B cell (primary cell): Measurements from ENCODE around the gene ACTL6B. TPM values are rescaled to one million over a fixed set of nuclear protein-coding genes. Genes with fewer than 3 reads are reported as not detected.

Experiments used
- ATAC-seq: fragments of 200-7000 bp; cut with Tn5 transposase; one replicate; pipeline ENCODE4 v1.10.0; 2021; ENCODE audit warnings: low read depth, mild to moderate bottlenecking, moderate number of reproducible peaks, moderate library complexity
- CTCF ChIA-PET: fragments of 350-600 bp; sonication (Branson Sonifier 250); formaldehyde crosslinking; loops from one replicate; lab custom pipeline; 2021; ENCODE audit warnings: antibody characterized with exemption, inconsistent platforms; lab: Charles Lee
- POLR2A ChIA-PET: fragments of 350-600 bp; sonication (Branson Sonifier 250); formaldehyde crosslinking; loops from one replicate; lab custom pipeline; 2021; ENCODE audit warnings: antibody characterized with exemption; lab: Charles Lee
- DNase-seq: peaks from one replicate; pipeline ENCODE4 v3.0.0; 2013
- H2AFZ ChIP-seq: 2 replicates; pipeline ENCODE4 v1.6.1; 2012; ENCODE audit warnings: mild to moderate bottlenecking, low read depth, low read length; ENCODE audit not compliant: insufficient read depth, poor library complexity, severe bottlenecking
- H3K27ac ChIP-seq, 2 donors: 1 replicate in 1 of 2; 2 replicates in 1 of 2; pipeline ENCODE4 v1.5.1; 2012 to 2013; ENCODE audit warnings: low read length in 2 of 2, mild to moderate bottlenecking in 2 of 2, moderate library complexity in 1 of 2
- H3K27me3 ChIP-seq, 4 experiments: fragments of 200-600 bp in 1 of 4; sonication (generic) in 1 of 4; replicated peaks in 1 of 4; 1 replicate in 2 of 4; 2 replicates in 2 of 4; pipeline versions ENCODE4 v1.6.1 to v1.7.0; 2013 to 2016; ENCODE audit warnings: low read length in 3 of 4, mild to moderate bottlenecking in 2 of 4, mixed read lengths in 1 of 4, moderate library complexity in 1 of 4; ENCODE audit not compliant: insufficient read depth in 4 of 4, control insufficient read depth in 3 of 4; ENCODE audit errors: control extremely low read depth in 1 of 4
- H3K36me3 ChIP-seq, 2 experiments: replicated peaks in 1 of 2; 1 replicate in 1 of 2; 2 replicates in 1 of 2; pipeline versions ENCODE4 v1.6.1 to v1.7.1; 2013; ENCODE audit warnings: low read length in 1 of 2; ENCODE audit not compliant: insufficient read depth in 2 of 2, control insufficient read depth in 1 of 2; ENCODE audit errors: control extremely low read depth in 1 of 2, extremely low read depth in 1 of 2
- H3K4me1 ChIP-seq, 2 donors: fragments of 200-600 bp in 1 of 2; sonication (generic) in 1 of 2; 1 replicate in 1 of 2; 2 replicates in 1 of 2; pipeline versions ENCODE4 v1.5.1 to v1.6.1; 2013 to 2017; ENCODE audit warnings: low read length in 2 of 2; ENCODE audit not compliant: control insufficient read depth in 2 of 2, insufficient read depth in 2 of 2
- H3K4me2 ChIP-seq: replicated peaks from 2 replicates; pipeline ENCODE3; 2012; ENCODE audit warnings: mild to moderate bottlenecking, low read depth, low read length; ENCODE audit not compliant: poor library complexity, severe bottlenecking
- H3K4me3 ChIP-seq, 5 experiments: fragments of 200-600 bp in 1 of 5; sonication (generic) in 1 of 5; 1 replicate in 3 of 5; 2 replicates in 2 of 5; pipeline versions ENCODE4 v1.5.1 to v1.7.0; 2011 to 2016; ENCODE audit warnings: low read length in 4 of 5, mild to moderate bottlenecking in 4 of 5, low read depth in 2 of 5, control low read depth in 1 of 5, moderate library complexity in 1 of 5; ENCODE audit not compliant: insufficient read depth in 1 of 5; ENCODE audit errors: control extremely low read depth in 1 of 5, extremely low read depth in 1 of 5
- H3K79me2 ChIP-seq: fragments of 200-600 bp; sonication (generic); one replicate; pipeline ENCODE4 v1.6.0; 2016; ENCODE audit warnings: low read length; ENCODE audit not compliant: control insufficient read depth, insufficient read depth
- H3K9ac ChIP-seq: fragments of 200-600 bp; sonication (generic); 2 replicates; pipeline ENCODE4 v1.6.1; 2017; ENCODE audit warnings: mild to moderate bottlenecking, low read length, moderate library complexity
- H3K9me3 ChIP-seq, 3 donors: one replicate each; pipeline versions ENCODE4 v1.6.1 to v1.7.1; 2013; ENCODE audit warnings: low read length in 2 of 3; ENCODE audit not compliant: control insufficient read depth in 2 of 3, insufficient read depth in 1 of 3; ENCODE audit errors: control extremely low read depth in 1 of 3
- H4K20me1 ChIP-seq: 2 replicates; pipeline ENCODE4 v1.6.0; 2012; ENCODE audit warnings: mild to moderate bottlenecking, low read length; ENCODE audit not compliant: insufficient read depth, control insufficient read depth, poor library complexity, severe bottlenecking
- H3K27ac Mint-ChIP-seq: one replicate; pipeline ENCODE4 v1.8.0; 2021; ENCODE audit warnings: mixed read lengths
- H3K27me3 Mint-ChIP-seq: one replicate; pipeline ENCODE4 v1.8.0; 2021; ENCODE audit warnings: mixed read lengths
- H3K4me1 Mint-ChIP-seq: one replicate; pipeline ENCODE4 v1.8.0; 2021; ENCODE audit warnings: mixed read lengths
- H3K4me3 Mint-ChIP-seq: one replicate; pipeline ENCODE4 v1.8.0; 2021; ENCODE audit warnings: mixed read lengths
- H3K9me3 Mint-ChIP-seq: one replicate; pipeline ENCODE4 v1.8.0; 2022; ENCODE audit warnings: mixed read lengths; ENCODE audit not compliant: insufficient read depth
- CTCF ChIP-seq: fragments of 200-600 bp; IDR thresholded peaks from one replicate; pipeline ENCODE4 v1.8.0; 2022; ENCODE audit warnings: antibody characterized with exemption, mild to moderate bottlenecking
- EZH2 ChIP-seq: IDR thresholded peaks from 2 replicates; pipeline ENCODE4 v1.6.1; 2012; ENCODE audit warnings: borderline replicate concordance, low read depth, mild to moderate bottlenecking, moderate library complexity, low read length; ENCODE audit not compliant: insufficient read depth, poor library complexity, severe bottlenecking
- WGBS: methylation state at CpG from one replicate; pipeline ENCODE4 v1.1.5; 2013; ENCODE audit warnings: missing lambda C conversion rate; ENCODE audit not compliant: insufficient coverage; 5-methylcytosine and 5-hydroxymethylcytosine counted together
- intact Hi-C: fragments of 100-400 bp; cut with micrococcal nuclease; formaldehyde crosslinking; loops from one replicate; pipeline ENCODE4 v1.10.0; 2022
- polyA plus RNA-seq: library from polyadenylated mRNA; depleted of rRNA; stranded (reverse); fragments of >200 nt; gene quantifications from 2 replicates; pipeline ENCODE4 v1.2.3, GENCODE V29; 2012
- total RNA-seq, 2 donors: library from RNA; stranded (reverse); fragments of 120-200 nt in 1 of 2; gene quantifications; 1 replicate in 1 of 2; 2 replicates in 1 of 2; pipeline versions ENCODE4 v1.2.3 to v1.2.4, GENCODE V29; 2013 to 2022

Gene ACTL6B
- total and polyA plus RNA-seq, 2 donors (not counting 1 experiment from before 2014, with no cell fraction given), result not detected

DNA sequence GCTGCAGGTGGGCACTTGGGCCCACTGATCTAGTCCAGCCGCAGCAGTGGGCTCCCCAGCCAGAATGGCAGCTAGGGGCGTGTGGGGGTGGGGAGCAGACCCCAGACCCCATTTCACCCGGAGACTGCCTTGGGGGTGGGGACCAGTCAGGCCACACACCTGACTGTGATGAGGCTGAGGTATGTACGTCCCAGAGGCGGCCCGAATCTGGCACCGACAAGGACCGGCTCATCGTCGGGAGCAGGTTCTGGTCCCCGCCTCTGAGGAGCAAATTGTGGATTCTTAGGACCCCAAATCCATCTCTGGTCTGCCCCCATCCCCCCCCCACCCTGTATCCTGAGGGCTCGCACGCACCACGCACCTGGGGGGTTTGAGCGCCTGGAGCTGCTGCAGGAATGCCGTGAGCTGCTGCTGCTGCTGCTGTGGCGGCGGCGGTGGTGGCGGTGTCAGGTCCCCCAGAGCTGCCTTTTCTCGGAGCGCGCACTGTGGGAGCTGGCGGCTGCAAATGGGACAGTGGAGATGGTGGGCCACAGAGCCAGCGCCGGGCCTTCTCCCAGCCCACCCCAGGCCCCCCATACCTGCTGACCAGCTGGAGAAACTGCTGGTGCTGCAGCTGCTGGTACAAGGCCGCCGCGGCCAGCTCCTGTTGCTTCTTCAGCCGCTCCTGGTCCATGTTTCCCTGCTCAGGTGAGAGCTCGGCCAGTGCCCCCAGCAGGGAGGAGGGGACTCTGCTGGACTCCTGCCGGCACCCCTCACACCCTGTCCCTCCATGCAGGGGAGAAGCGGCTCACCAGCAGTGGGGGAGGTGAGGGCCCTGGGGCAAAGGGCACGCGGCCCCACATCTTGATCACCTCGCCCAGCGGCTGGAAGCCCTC lies 27.6 kb upstream of the ACTL6B start:
- ATAC-seq, result no peak
- no peak for DNase-seq
- Mint-ChIP-seq H3K4me1 (peaks cover 5% of the 10 kb centered on the region), H3K9me3 (no peaks in the 10 kb centered on the region), H3K27me3 (no peaks in the 10 kb centered on the region), H3K27ac (no peak overlapping the region), H3K4me3 (no peak overlapping the region)
- Histone ChIP-seq H4K20me1 (peaks cover 72% of the 10 kb centered on the region), H3K36me3 (peaks cover 0 to 86% of the 10 kb centered on the region in 2 experiments), H3K9me3 (no peaks in the 10 kb centered on the region), H3K4me2 (no peak overlapping the region), H3K4me3 (no peak overlapping the region), H3K4me1 (peaks cover 0 to 3% of the 10 kb centered on the region in 2 donors), H3K79me2 (peaks cover 24% of the 10 kb centered on the region), H3K27me3 (no peaks in the 10 kb centered on the region), H3K9ac (no peak overlapping the region), H3K27ac (no peak overlapping the region), H2AFZ (no peak overlapping the region)
- ChIA-PET CTCF (interaction anchor here (1.4 kb wide), 1 partner anchor 9 kb away, joined by 4 read pairs; no protein-coding TSS in a partner anchor), POLR2A (interaction anchor here (0.7 kb wide), 1 partner anchor 170 kb away, joined by 6 read pairs; no protein-coding TSS in a partner anchor)
- TF ChIP-seq CTCF (no peak), EZH2 (no peak)
- intact Hi-C loops, result no loop called here
- WGBS, result 96% methylated on average over 30 of the region's 37 CpGs
